IMR-90 (cell line): ENCODE measurements around the gene ITGA4.

Experiments
- CHD1 ChIP-seq: IDR thresholded peaks from 2 replicates; pipeline ENCODE4 v1.6.1; 2012; ENCODE audit warnings: low read depth, low read length, improper control_type of control experiment
- MAFK ChIP-seq: IDR thresholded peaks from 2 replicates; pipeline ENCODE4 v1.6.1; 2012; ENCODE audit warnings: low read depth, low read length, improper control_type of control experiment
- MAZ ChIP-seq: IDR thresholded peaks from 2 replicates; pipeline ENCODE4 v1.6.1; 2012; ENCODE audit warnings: low read depth, mild to moderate bottlenecking, low read length, improper control_type of control experiment, moderate library complexity, borderline replicate concordance
- POLR2A ChIP-seq: IDR thresholded peaks from 2 replicates; pipeline ENCODE4 v1.6.1; 2012; ENCODE audit warnings: mild to moderate bottlenecking, low read depth, low read length
- RAD21 ChIP-seq: IDR thresholded peaks from 2 replicates; pipeline ENCODE4 v1.6.1; 2012; ENCODE audit warnings: low read length, improper control_type of control experiment
- RCOR1 ChIP-seq: IDR thresholded peaks from 2 replicates; pipeline ENCODE4 v1.6.1; 2012; ENCODE audit warnings: mild to moderate bottlenecking, low read length, improper control_type of control experiment; ENCODE audit not compliant: insufficient replicate concordance
- RFX5 ChIP-seq: IDR thresholded peaks from 2 replicates; pipeline ENCODE4 v1.8.0; 2012; ENCODE audit warnings: low read depth, mild to moderate bottlenecking, low read length, moderate library complexity
- TF ChIP-seq, protein P1 (sequence below): conservative IDR thresholded peaks from 2 replicates; pipeline ENCODE4 v1.5.1; 2012; ENCODE audit warnings: mild to moderate bottlenecking, low read depth, low read length, improper control_type of control experiment
- TF ChIP-seq, protein P2 (sequence below): fragments of 150-350 bp; IDR thresholded peaks from 2 replicates; pipeline ENCODE4 v1.6.1; 2016; ENCODE audit warnings: low read depth, mild to moderate bottlenecking, low read length, moderate library complexity, borderline replicate concordance

DNA sequence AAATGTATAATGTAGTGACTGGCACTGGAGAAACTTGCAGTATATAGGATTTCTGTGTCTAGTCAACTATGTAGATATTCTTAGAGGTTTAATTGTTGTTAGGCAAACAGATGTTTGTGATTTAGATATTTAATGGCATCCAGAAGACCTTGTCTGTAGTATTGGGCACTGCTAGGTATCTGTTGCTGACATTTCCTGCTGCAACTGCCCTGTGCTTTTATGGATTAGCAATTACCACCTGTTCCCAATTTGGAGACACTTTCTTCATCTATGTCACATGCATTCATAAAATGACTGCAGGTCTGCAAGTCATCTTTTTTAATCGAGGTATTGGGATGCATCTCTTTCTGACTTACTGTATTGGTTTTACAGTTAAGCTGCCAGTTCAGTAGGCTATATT is 71.3 kb downstream of the ITGA4 start:
- TF ChIP-seq, protein P1, sequence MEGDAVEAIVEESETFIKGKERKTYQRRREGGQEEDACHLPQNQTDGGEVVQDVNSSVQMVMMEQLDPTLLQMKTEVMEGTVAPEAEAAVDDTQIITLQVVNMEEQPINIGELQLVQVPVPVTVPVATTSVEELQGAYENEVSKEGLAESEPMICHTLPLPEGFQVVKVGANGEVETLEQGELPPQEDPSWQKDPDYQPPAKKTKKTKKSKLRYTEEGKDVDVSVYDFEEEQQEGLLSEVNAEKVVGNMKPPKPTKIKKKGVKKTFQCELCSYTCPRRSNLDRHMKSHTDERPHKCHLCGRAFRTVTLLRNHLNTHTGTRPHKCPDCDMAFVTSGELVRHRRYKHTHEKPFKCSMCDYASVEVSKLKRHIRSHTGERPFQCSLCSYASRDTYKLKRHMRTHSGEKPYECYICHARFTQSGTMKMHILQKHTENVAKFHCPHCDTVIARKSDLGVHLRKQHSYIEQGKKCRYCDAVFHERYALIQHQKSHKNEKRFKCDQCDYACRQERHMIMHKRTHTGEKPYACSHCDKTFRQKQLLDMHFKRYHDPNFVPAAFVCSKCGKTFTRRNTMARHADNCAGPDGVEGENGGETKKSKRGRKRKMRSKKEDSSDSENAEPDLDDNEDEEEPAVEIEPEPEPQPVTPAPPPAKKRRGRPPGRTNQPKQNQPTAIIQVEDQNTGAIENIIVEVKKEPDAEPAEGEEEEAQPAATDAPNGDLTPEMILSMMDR, result no peak
- no peak for TF ChIP-seq RAD21
- no peak for TF ChIP-seq MAFK
- TF ChIP-seq CHD1, result no peak
- no peak for TF ChIP-seq MAZ
- TF ChIP-seq POLR2A, result no peak
- TF ChIP-seq, protein P2, sequence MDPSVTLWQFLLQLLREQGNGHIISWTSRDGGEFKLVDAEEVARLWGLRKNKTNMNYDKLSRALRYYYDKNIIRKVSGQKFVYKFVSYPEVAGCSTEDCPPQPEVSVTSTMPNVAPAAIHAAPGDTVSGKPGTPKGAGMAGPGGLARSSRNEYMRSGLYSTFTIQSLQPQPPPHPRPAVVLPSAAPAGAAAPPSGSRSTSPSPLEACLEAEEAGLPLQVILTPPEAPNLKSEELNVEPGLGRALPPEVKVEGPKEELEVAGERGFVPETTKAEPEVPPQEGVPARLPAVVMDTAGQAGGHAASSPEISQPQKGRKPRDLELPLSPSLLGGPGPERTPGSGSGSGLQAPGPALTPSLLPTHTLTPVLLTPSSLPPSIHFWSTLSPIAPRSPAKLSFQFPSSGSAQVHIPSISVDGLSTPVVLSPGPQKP, result no peak
- TF ChIP-seq RFX5, result no peak
- no peak for TF ChIP-seq RCOR1
